ENCODE measurements around the gene CMSS1. TPM values are rescaled to one million over a fixed set of nuclear protein-coding genes. Genes with fewer than 3 reads are reported as not detected.

CMSS1 gene
- total RNA-seq, 1 experiment from 2014 or later = 41.6 TPM

DNA sequence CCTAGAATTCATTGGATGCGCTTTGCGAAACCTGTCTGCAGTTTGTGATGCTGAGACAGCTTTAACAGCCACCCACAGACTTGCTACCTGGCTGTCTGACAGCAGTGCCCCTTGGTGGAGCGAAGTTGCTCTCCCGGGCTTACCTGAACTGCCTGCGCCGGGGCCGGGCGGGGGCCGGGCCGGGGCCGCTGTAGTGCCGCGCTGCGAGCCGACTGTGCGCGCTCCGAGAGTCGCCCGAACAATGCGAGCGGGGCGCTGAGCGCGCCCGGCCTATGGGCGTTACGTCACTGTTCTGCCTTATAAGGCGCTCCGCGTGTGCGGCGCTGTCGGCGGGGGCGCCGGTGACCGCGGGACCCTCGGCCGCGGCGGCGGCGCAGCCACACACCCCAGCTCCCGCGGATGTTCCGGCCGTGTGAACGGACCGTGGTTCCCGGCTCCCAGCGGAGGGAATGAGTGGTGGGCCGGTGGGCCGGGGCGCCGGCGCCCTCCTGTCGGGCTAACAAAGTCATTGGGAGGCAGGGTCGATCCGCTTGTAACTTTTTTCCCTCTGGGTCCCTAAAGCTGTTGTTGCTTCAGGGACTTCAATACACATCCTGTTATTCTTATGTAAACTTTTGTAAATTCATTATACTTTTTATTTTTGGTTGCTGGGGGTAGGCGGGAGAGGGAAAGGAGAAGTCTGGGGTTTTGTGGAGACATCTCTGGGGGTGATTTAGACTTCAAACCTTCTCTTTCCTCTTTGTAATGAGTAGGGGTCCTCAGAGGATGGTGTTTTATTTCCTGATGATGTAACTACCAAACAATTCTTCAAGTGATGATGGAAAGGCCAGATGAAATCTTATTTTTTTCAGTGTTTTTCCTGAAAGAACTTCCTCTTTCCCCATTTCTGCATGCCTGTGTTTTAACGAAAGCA lies 58.5 kb downstream of the CMSS1 start:
- peak; percentile 81 for DNase-seq
- Histone ChIP-seq H3K79me2 (ENCODE audit: low read length) (no peaks in the 10 kb centered on the region), H3K4me2 (ENCODE audit: low read depth, low read length, poor library complexity, severe bottlenecking) (peak overlapping the region; percentile 96), H3K4me3 (ENCODE audit: low read length) (peak overlapping the region; percentile 70), H3K36me3 (ENCODE audit: insufficient read depth, low read length) (no peaks in the 10 kb centered on the region), H3K9me3 (ENCODE audit: low read length) (no peaks in the 10 kb centered on the region), H2AFZ (ENCODE audit: low read length) (no peak overlapping the region), H3K9me2 (replicated peaks; ENCODE audit: insufficient read depth, low read length) (no peaks in the 10 kb centered on the region), H3K27ac (ENCODE audit: low read length) (no peak overlapping the region), H4K20me1 (ENCODE audit: insufficient read depth, low read depth, low read length) (peaks cover 71% of the 10 kb centered on the region), H3K4me1 (ENCODE audit: low read length) (peaks cover 22% of the 10 kb centered on the region), H3K9ac (ENCODE audit: low read length) (peak overlapping the region; percentile 51), H3K27me3 (ENCODE audit: low read length) (no peaks in the 10 kb centered on the region)

DNA sequence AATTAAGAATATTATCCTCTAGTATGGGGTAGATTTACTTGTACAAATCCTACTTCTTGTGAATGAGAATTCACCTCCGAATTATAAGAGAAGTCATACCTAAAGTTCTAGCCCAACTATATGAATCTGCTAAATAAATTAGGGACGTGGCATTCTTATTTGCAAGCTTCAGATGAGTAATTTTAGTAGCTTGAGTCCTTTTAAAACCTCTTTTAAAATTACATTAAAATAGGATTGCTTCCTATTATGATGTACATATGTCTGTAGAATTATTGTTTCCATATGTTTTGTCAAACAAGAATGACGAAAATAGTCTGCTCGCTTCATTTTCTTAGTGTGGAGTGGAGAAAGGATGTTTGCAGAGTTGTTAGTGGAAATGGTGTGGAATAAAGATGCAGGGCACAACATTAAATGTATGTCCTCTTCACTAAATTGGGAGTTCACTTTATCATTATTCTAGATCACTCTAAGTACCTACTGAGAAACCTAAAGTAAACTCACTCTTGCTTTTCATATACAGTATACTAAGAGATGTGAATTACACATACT lies 59.4 kb downstream of the CMSS1 start:
- Histone ChIP-seq H3K4me2 (ENCODE audit: low read depth, low read length, poor library complexity, severe bottlenecking) (no peak overlapping the region), H2AFZ (ENCODE audit: low read length) (no peak overlapping the region), H3K9me2 (replicated peaks; ENCODE audit: insufficient read depth, low read length) (no peaks in the 10 kb centered on the region), H3K27ac (ENCODE audit: low read length) (no peak overlapping the region), H3K27me3 (ENCODE audit: low read length) (no peaks in the 10 kb centered on the region), H3K79me2 (ENCODE audit: low read length) (no peaks in the 10 kb centered on the region), H3K36me3 (ENCODE audit: insufficient read depth, low read length) (no peaks in the 10 kb centered on the region), H3K9me3 (ENCODE audit: low read length) (no peaks in the 10 kb centered on the region), H3K4me1 (ENCODE audit: low read length) (peaks cover 22% of the 10 kb centered on the region), H3K9ac (ENCODE audit: low read length) (no peak overlapping the region), H3K4me3 (ENCODE audit: low read length) (no peak overlapping the region), H4K20me1 (ENCODE audit: insufficient read depth, low read depth, low read length) (peaks cover 69% of the 10 kb centered on the region)
- no peak for DNase-seq

DNA sequence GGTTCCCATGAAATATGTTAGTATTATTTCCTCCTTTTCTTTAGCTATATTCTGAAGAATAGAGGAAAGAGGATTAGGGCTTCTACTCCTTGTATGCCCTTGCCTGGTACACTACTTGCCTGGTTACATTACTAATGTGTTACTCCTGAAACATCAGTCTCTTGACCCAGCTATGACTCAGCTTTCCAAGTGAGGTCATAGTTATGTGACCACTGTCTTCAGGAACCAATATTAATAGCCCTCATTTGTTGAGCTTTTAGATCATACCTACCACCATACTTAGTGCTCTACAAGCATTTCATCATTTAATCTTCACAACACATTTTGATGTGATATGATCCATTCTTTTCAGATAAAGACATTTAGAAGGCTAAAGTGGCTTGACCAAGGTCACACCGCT lies 60.3 kb downstream of the CMSS1 start:
- Histone ChIP-seq H3K79me2 (ENCODE audit: low read length) (no peaks in the 10 kb centered on the region), H3K9ac (ENCODE audit: low read length) (no peak overlapping the region), H3K4me2 (ENCODE audit: low read depth, low read length, poor library complexity, severe bottlenecking) (no peak overlapping the region)

DNA sequence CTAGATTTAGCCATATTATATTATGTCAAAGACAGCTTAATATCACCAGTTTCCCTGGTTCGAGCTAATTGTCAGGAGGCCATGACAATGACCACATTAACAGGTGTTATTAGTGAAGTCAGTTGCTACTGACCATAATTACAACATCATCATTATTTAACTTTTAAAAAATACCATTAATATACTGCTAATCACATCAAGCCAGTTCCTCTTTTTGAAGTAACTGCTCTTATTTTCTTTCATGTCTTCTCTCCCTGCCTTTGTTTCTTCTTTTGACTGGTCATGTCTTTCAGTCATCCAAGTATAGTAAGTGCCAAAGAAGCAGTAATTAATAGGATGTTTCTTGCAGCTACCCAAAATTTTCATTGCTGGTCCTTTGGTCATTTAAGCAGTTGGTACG lies 61.6 kb downstream of the CMSS1 start:
- Histone ChIP-seq H4K20me1 (ENCODE audit: insufficient read depth, low read depth, low read length) (peaks cover 77% of the 10 kb centered on the region), H2AFZ (ENCODE audit: low read length) (no peak overlapping the region), H3K9me3 (ENCODE audit: low read length) (no peaks in the 10 kb centered on the region), H3K36me3 (ENCODE audit: insufficient read depth, low read length) (no peaks in the 10 kb centered on the region), H3K27me3 (ENCODE audit: low read length) (no peaks in the 10 kb centered on the region), H3K9ac (ENCODE audit: low read length) (no peak overlapping the region), H3K4me3 (ENCODE audit: low read length) (no peak overlapping the region), H3K4me2 (ENCODE audit: low read depth, low read length, poor library complexity, severe bottlenecking) (no peak overlapping the region), H3K9me2 (replicated peaks; ENCODE audit: insufficient read depth, low read length) (no peaks in the 10 kb centered on the region), H3K79me2 (ENCODE audit: low read length) (no peaks in the 10 kb centered on the region), H3K4me1 (ENCODE audit: low read length) (peaks cover 22% of the 10 kb centered on the region), H3K27ac (ENCODE audit: low read length) (no peak overlapping the region)
- DNase-seq = no peak

More for the DNA sequence above, 60.3 kb downstream of the CMSS1 start:
- Histone ChIP-seq H3K9me3 (ENCODE audit: low read length) (no peaks in the 10 kb centered on the region), H3K27me3 (ENCODE audit: low read length) (no peaks in the 10 kb centered on the region), H3K4me3 (ENCODE audit: low read length) (no peak overlapping the region), H3K4me1 (ENCODE audit: low read length) (peaks cover 22% of the 10 kb centered on the region), H2AFZ (ENCODE audit: low read length) (no peak overlapping the region), H3K27ac (ENCODE audit: low read length) (no peak overlapping the region), H4K20me1 (ENCODE audit: insufficient read depth, low read depth, low read length) (peaks cover 77% of the 10 kb centered on the region), H3K36me3 (ENCODE audit: insufficient read depth, low read length) (no peaks in the 10 kb centered on the region), H3K9me2 (replicated peaks; ENCODE audit: insufficient read depth, low read length) (no peaks in the 10 kb centered on the region)
- DNase-seq = no peak

DNA sequence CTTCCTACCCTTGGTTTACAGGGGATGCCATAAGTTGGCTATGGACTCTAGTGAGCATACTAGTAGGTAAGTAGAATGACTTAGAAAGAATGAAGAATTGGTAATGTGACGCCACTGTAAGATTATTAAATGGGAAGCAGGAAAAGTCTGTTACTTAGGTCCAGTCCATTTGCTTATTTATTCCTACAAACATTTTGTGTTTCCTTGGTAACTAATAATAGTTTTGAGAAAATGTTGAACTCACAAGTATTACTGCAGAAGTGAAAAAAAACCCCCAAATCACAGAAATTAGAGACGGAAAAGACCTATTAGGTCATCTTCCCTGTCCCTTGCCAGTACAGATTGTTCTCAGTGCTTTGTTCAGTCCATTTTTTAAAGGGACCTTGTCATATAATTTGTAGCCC lies 63.5 kb downstream of the CMSS1 start:
- H3K9me3 ChIP-seq (ENCODE audit: low read length) = no peaks in the 10 kb centered on the region

DNA sequence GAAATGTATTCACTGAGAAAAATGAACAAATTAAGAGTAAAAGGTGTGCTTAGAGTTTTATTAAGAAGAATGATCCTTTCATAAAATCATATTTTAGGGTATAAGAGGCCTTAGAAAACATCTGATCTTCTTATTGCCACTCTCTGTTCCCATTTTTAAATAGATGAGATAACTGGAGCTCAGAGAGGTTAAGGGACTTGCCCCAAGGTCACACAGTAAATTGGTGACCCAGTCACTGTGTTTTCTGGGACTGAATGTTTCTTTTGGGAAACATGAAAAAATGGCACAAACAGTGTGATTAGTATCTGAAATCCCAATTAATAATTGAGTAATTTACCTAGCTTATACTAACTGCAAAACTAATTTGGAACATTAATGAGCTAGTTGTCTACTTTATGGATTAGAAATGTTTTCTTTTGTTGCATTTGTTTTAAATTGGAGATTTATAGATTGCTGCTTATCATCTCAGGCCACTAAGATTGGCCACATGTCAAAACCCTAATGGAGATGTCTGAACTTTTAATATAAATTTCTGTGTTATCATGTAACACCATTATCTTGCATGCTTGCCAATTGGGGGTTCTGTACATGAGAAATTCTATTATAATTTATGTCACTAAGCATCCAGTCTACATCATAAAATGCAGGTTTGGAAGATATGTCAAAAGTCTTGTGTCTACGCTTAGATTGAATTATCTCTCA lies 64.9 kb downstream of the CMSS1 start:
- H3K4me3 ChIP-seq (ENCODE audit: low read length) = no peak overlapping the region
- H3K9ac ChIP-seq (ENCODE audit: low read length) = no peak overlapping the region
- H3K4me1 ChIP-seq (ENCODE audit: low read length) = no peaks in the 10 kb centered on the region
- H3K4me2 ChIP-seq (ENCODE audit: low read depth, low read length, poor library complexity, severe bottlenecking) = no peak overlapping the region
- no peak for DNase-seq
- no peak overlapping the region for H2AFZ ChIP-seq (ENCODE audit: low read length)
- no peaks in the 10 kb centered on the region for H3K79me2 ChIP-seq (ENCODE audit: low read length)
- H3K27ac ChIP-seq (ENCODE audit: low read length) = no peak overlapping the region
- peaks cover 59% of the 10 kb centered on the region for H4K20me1 ChIP-seq (ENCODE audit: insufficient read depth, low read depth, low read length)
- no peaks in the 10 kb centered on the region for H3K27me3 ChIP-seq (ENCODE audit: low read length)
- no peaks in the 10 kb centered on the region for H3K36me3 ChIP-seq (ENCODE audit: insufficient read depth, low read length)
- H3K9me3 ChIP-seq (ENCODE audit: low read length) = no peaks in the 10 kb centered on the region
- H3K9me2 ChIP-seq (replicated peaks; ENCODE audit: insufficient read depth, low read length) = no peaks in the 10 kb centered on the region

More for the DNA sequence above, 63.5 kb downstream of the CMSS1 start:
- H3K27me3 ChIP-seq (ENCODE audit: low read length) = no peaks in the 10 kb centered on the region
- no peaks in the 10 kb centered on the region for H3K79me2 ChIP-seq (ENCODE audit: low read length)
- H3K36me3 ChIP-seq (ENCODE audit: insufficient read depth, low read length) = no peaks in the 10 kb centered on the region
- peaks cover 8% of the 10 kb centered on the region for H3K4me1 ChIP-seq (ENCODE audit: low read length)
- H2AFZ ChIP-seq (ENCODE audit: low read length) = no peak overlapping the region
- no peaks in the 10 kb centered on the region for H3K9me2 ChIP-seq (replicated peaks; ENCODE audit: insufficient read depth, low read length)
- H3K4me3 ChIP-seq (ENCODE audit: low read length) = no peak overlapping the region
- DNase-seq = no peak
- H3K27ac ChIP-seq (ENCODE audit: low read length) = no peak overlapping the region
- no peak overlapping the region for H3K9ac ChIP-seq (ENCODE audit: low read length)
- peaks cover 73% of the 10 kb centered on the region for H4K20me1 ChIP-seq (ENCODE audit: insufficient read depth, low read depth, low read length)
- no peak overlapping the region for H3K4me2 ChIP-seq (ENCODE audit: low read depth, low read length, poor library complexity, severe bottlenecking)

DNA sequence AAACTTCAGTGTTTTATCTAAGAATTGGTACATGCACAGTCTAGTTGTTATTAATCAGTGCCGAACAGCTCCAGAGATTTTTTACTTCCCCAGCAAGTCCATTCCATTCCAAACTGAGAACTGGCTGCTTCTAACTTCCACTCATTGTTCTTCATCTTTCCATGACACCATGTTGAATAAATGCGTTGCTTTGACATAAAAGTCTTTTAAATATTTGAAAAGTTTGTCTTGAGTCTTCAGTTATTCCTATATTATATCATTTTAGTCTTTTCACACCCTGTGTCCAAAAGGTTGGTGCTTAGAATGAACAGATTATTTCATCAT lies 65.4 kb downstream of the CMSS1 start:
- Histone ChIP-seq H3K9me2 (replicated peaks; ENCODE audit: insufficient read depth, low read length) (no peaks in the 10 kb centered on the region), H3K4me2 (ENCODE audit: low read depth, low read length, poor library complexity, severe bottlenecking) (no peak overlapping the region), H3K9me3 (ENCODE audit: low read length) (no peaks in the 10 kb centered on the region), H2AFZ (ENCODE audit: low read length) (no peak overlapping the region), H3K27ac (ENCODE audit: low read length) (no peak overlapping the region), H3K4me3 (ENCODE audit: low read length) (no peak overlapping the region), H3K4me1 (ENCODE audit: low read length) (no peaks in the 10 kb centered on the region), H3K36me3 (ENCODE audit: insufficient read depth, low read length) (no peaks in the 10 kb centered on the region), H3K79me2 (ENCODE audit: low read length) (no peaks in the 10 kb centered on the region), H4K20me1 (ENCODE audit: insufficient read depth, low read depth, low read length) (peaks cover 54% of the 10 kb centered on the region), H3K9ac (ENCODE audit: low read length) (no peak overlapping the region), H3K27me3 (ENCODE audit: low read length) (no peaks in the 10 kb centered on the region)
- no peak for DNase-seq

DNA sequence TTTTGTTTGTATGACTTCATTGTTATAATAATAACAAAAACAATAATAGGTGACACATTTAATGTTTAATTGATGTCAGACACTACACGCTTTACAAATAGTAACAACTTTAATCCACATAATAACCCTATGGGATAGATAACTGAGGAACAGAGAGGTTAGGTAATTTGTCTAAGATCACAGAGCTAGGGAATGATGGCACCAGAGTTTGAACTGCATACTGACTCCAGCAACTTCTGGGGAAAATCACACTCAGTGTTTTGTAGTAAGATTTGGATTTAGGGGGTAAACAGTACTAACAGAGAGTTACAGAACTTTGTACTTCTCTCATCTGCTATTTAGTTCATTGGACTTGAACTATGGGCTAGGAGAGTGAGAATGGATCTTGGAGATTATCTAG lies 66.0 kb downstream of the CMSS1 start:
- H3K9ac ChIP-seq (ENCODE audit: low read length) = no peak overlapping the region
- H3K4me2 ChIP-seq (ENCODE audit: low read depth, low read length, poor library complexity, severe bottlenecking) = no peak overlapping the region
- no peaks in the 10 kb centered on the region for H3K27me3 ChIP-seq (ENCODE audit: low read length)
- no peaks in the 10 kb centered on the region for H3K4me1 ChIP-seq (ENCODE audit: low read length)
- H3K36me3 ChIP-seq (ENCODE audit: insufficient read depth, low read length) = no peaks in the 10 kb centered on the region
- no peak overlapping the region for H2AFZ ChIP-seq (ENCODE audit: low read length)
- no peaks in the 10 kb centered on the region for H3K9me2 ChIP-seq (replicated peaks; ENCODE audit: insufficient read depth, low read length)
- DNase-seq = no peak
- H3K79me2 ChIP-seq (ENCODE audit: low read length) = no peaks in the 10 kb centered on the region
- H3K4me3 ChIP-seq (ENCODE audit: low read length) = no peak overlapping the region
- H3K27ac ChIP-seq (ENCODE audit: low read length) = no peak overlapping the region
- no peaks in the 10 kb centered on the region for H3K9me3 ChIP-seq (ENCODE audit: low read length)
- H4K20me1 ChIP-seq (ENCODE audit: insufficient read depth, low read depth, low read length) = peaks cover 48% of the 10 kb centered on the region

All from Karpas-422 (cell line).